ENCODE data around the gene ITGA3.

ITGA3 gene

GRCh38 chr17:50095626-50096037 is 39.7 kb downstream of the ITGA3 start:
- DNase-seq: no peak

DNA sequence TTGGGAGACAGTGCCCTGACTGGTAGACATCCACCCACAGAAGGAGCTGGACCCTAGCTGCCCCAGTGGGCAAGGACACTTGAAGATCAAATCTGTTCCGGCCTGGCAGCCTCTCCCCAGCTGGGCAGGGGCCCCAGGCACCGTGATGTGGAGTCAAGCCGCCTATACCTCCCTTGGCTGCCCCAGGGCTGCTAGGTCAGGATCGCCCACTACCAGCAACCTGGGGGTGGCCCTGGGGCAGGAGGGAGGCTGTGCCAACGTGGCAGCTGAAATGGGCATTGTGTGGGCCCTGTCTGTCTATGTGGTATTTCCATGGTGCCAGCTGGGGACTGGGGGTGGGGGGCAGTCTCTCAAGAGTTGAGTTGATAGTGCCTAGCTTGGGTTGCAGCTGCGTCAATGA is 40.2 kb downstream of the ITGA3 start:
- no peak for DNase-seq

GRCh38 chr17:50096758-50097157 is 40.8 kb downstream of the ITGA3 start:
- no peak for DNase-seq

DNA sequence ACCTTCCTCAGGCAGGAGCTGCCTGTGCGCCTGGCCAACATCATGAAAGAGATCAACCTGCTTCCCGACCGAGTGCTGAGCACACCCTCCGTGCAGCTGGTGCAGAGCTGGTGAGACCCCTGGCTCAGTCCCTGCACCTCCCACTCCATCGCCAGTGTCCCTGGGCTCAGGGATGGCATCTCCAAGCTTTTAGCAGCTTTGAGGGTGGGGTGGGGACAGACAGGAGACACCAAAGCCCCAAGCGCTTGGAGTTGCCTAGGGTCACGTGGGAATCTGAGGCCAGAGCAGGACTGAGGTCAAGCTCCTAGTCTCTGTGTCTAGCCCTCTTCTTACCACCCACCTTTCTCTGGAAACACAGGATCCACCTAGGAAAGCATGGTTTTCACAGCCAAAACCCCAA is 41.5 kb downstream of the ITGA3 start:
- no peak for DNase-seq

DNA sequence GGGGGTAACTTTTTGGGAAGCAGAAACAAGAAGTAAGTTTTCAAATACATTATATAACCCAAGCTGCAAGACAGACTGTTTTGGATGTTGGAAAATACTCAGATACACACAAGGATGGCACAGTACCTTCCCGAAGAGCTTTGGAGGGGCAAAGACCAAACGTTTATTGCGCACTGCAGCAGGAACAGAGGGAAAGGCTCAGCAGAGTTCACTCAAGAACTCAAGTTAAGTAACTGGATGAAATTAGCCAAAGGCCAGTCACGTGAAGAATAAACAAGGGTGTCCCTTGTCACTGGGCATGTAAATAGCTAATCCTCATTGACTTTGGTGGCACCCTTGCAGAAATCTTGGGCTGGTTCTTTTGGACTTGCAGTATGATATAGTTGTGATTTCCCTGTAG is 42.0 kb downstream of the ITGA3 start:
- DNase-seq: no peak

- DNase-seq: no peak
Observed at GRCh38 chr17:50098583-50098982, 42.7 kb downstream of the ITGA3 start.

DNA sequence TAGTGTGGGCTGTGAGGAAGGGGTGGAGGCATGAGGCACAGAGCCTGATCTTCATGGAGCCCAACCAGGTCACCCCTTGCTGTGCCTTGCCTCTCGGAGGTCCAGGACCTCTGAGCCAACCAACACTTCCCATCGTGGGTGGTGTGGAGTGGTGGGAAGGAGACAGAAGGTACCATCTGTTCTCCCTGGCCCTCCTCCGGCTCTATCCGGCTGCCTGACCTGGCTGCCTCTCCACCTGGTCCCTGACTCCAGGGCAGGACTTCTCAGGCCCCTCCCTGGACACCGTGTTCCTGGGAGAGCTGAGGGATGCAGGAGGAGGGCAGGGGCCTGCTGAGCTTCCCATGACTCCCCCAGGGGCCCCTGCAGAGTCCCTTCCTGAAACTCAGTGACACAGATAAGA is 43.1 kb downstream of the ITGA3 start:
- DNase-seq: no peak

DNA sequence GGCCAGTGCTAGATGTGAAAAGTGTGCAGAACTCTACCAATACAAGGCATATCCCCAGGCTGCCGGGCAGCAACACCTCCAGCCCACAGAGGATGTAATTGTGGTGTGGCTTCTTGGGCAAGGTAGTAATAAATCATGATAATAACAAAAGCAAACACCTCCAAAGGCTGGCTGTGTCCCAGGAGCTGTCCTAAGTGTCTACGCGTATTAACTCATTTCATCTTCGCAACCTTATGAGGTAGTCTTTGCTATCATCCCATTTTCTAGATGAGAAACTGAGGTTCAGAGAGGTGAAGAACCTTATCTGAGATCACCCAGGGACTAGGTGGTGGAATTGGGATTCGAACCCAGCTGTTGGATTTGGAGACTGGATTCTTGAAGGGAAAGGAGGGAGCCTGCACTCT is 44.6 kb downstream of the ITGA3 start:
- no peak for DNase-seq

GRCh38 chr17:50100921-50101345 is 45.0 kb downstream of the ITGA3 start:
- no peak for DNase-seq

GRCh38 chr17:50101346-50102163 is 45.6 kb downstream of the ITGA3 start:
- DNase-seq: no peak

- no peak for DNase-seq
Observed at GRCh38 chr17:50102164-50102991, 46.5 kb downstream of the ITGA3 start.

DNA sequence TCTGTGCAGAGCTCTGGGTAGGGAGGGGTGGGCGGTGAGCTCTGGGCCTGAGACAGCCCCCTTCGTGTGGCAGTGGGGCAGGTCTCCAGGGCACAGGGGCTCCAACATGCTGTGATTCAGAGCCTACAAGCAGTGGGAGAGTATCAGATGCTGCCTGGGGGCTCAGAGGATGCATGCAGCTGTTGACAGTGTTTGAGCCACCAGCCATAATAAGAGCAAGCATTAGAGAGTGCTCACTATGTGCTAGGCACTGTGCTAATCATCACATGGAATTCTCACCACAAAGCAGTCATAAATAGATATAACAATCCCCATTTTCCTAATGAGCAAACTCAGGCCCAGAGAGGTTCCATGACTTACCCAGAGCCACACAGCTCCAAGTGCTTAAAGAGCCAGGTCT is 47.3 kb downstream of the ITGA3 start:
- DNase-seq: no peak

- no peak for DNase-seq
Observed at GRCh38 chr17:50103941-50104340, 48.0 kb downstream of the ITGA3 start.

DNA sequence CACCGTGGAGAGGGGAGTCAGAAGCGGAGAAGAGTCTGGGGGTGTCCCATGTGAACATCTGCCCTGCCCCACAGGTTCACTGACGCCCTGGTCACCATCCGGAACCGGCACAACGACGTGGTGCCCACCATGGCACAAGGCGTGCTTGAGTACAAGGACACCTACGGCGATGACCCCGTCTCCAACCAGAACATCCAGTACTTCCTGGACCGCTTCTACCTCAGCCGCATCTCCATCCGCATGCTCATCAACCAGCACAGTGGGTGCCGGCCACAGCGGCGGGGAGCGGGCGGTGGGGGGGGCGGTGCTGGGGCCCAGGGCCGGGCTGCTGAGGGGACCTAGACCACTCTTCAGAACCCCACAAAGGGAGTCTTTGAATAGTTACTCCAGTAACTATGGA is 49.9 kb downstream of the ITGA3 start:
- no peak for DNase-seq

DNA sequence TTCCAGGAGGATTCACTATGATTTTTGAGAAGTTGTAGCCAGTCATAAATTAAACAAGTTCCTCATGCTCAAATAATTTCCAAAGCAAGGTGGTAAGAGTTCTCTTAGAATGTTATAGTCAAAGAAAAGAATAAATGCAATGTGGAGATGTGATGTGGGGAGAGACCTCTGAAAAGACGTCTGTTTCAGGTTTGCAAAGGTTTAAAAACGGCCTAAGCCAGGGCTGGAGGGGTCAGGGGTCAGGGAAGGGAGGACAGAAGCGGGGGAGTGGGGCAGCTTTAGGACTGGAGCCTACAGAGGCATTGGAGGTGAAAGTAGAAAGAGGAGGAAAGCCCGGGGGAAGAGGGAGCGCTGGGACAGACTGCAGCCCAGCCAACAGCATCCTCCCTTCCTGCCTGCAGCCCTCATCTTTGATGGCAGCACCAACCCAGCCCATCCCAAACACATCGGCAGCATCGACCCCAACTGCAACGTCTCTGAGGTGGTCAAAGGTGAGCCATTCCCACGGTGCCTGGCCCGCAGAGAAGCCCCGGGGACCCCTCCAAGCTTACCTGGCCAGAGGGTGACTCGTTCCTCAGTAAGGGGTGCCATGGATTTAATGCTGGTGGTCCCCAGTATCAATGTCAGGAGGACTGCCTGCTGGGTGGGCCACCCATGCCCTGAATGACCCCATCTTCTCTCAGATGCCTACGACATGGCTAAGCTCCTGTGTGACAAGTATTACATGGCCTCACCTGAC is 50.7 kb downstream of the ITGA3 start:
- DNase-seq: no peak

GRCh38 chr17:50107790-50108414 is 52.0 kb downstream of the ITGA3 start:
- DNase-seq: no peak

- DNase-seq: no peak
Observed at GRCh38 chr17:50108556-50108955, 52.6 kb downstream of the ITGA3 start.

- no peak for DNase-seq
Observed at GRCh38 chr17:50109207-50109606, 53.3 kb downstream of the ITGA3 start.

- no peak for DNase-seq
Observed at GRCh38 chr17:50109785-50110184, 53.9 kb downstream of the ITGA3 start.

DNA sequence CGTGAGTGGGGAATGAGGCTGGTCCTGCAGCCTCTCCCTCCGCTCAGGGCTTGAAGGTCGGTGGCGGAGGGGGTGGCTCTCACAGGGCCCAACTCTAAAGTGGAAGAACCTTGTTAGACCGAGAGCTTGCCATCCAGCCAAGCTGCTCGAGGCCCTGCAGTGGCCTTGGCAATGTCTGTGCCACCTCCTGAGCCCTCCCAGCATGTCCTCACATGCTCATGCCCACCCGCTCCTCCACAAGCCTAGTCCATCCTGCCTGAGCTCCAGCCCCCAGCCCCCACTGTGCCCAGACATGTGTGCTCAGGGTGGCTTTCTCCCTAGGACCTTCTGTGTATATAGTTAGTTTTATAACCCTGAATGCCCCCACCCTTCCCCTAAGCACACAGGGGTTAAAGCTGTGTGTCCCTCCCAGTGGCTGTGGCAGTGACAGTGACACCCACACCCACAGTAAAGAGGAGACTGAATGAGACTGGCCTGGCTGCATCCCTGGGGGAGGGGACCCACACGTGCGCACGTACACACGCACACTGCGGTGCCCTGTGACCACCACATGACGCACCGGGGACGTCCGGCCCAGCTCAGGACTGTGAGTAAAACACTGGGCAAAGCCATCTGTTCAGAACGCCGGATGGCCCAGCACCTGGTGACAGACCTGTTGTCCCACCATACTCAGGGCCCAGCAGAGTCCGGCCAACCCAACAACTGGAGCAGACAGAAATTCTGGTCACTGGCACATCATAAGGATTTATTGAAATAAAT is 54.9 kb downstream of the ITGA3 start:
- no peak for DNase-seq

DNA sequence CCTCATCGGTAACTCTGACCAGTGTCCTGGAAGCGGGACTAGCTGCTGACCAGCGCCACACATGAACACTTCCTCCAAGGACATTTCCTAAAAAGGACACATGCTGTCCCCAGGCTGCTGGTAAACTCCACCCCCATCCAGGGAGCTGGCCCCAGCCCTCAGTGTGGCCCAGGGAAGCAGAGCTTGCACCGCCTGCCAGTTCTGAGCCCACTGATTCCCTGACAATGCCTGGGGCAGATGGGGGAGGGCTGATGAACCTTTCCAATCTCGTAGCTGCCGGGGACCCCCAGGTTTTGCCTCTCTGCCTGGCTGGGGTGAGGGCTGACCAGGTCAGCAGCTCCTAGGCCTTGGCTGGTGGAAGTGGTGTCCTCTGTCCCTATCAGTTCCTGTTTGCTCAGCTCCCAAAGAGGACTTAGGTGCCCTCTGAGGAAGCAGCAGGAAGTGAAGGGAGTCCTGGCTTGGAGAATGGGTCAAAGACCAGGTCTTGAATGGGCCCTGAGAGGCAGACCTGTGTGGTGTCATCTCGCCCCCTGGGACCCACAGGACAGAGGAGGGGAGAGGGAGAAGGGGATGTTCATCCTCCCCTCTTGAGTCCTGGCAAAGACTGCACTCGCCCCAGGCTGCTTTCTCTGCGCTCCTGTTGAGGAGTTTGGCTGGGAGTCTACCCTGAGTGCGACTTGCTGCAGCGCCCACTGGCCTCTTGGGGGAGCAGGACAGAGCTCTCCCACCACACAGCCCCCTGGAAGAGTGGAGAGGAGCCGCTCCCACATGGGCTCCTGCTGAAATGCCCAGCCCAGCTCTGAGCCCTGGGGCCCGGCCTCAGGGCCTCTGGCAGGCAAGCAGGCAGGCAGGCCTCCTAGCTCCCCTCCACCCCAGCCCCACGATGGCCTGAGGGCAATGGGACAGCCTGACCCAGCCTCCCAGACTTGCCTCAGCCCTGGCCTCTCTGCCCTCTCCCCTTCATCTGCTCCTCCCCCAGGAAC is 56.1 kb downstream of the ITGA3 start:
- DNase-seq: no peak

All from activated T-cell treated with anti-CD3 and anti-CD28 coated beads, Interleukin-2, amount 50 U/mL, for 48 hours (primary cell).